ENCODE results near the gene PSD4. TPM values are rescaled to one million over a fixed set of nuclear protein-coding genes. Genes with fewer than 3 reads are reported as not detected.

The PSD4 gene
- total and polyA plus RNA-seq, 2 of the 4 experiments (the other 2 are of a cell fraction): 0.36 to 0.70 TPM

DNA sequence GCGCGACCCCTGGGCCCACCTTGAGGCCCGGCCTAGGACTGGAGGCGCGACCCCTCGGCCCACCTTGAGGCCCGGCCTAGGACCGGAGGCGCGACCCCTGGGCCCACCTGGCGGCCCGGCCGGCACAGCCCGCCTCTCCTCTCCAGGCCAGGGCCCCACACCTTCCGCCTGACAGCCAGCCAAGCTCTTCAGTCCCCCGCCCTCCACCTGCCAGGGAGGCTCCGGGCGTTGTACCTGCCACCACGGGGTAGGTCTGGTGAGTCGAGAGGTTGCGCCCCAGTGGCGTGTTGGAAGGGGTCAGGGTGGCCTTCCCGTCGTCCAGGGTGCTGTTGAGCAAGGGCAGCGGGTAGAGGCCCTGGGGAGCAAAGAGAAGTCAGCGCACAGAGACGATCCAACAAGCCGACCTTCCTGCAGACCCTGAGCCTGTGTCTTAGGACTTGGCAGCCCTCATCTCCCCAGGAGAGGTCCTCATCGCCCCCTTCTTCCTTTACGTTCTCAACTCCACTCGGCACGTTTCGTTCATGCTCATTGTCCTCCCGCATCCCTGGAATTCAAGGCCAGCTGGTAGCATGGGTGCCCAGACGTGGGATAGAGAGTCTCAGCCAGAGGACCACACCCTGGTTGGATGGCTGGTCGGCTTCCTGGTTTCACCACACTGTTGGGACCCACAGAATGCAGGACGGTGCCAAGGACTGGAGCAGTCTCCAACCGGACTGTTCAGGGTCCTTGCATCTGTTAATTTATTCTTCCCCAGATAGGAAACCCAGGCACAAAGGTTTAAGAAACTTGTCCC is 62.8 kb downstream of the PSD4 start:
- peak overlapping the region; percentile 10 for H2AFZ ChIP-seq (replicated peaks; ENCODE audit: low read length, poor library complexity)
- H3K36me3 ChIP-seq (ENCODE audit: control insufficient read depth, insufficient read depth, low read length): peaks cover 2% of the 10 kb centered on the region; the same call in 1 of the 2 replicates
- DNase-seq (no peak), ATAC-seq (ENCODE audit: low read depth) (no peak)
- 0 out of 2 replicates have a peak overlapping the region, but pooled peaks have one; percentile 14 for H3K14ac ChIP-seq (replicated peaks; ENCODE audit: low read depth, low read length)
- H3K79me1 ChIP-seq (ENCODE audit: low read depth in 1 of 2, low read length in 2 of 2): peaks cover 0 to 6% of the 10 kb centered on the region in 2 experiments; a peak in 1 of 4 replicates
- no peak overlapping the region; a peak in 1 of 4 replicates for H4K8ac ChIP-seq (ENCODE audit: low read depth in 2 of 2, low read length in 2 of 2)
- H4K91ac ChIP-seq (ENCODE audit: insufficient read depth, low read depth, low read length): 0 out of 2 replicates have a peak overlapping the region, but pooled peaks have one; percentile 11
- no peaks in the 10 kb centered on the region for H3K27me3 ChIP-seq (ENCODE audit: control insufficient read depth, insufficient read depth, low read length)
- BruUV-seq (replicated peaks): no TSS peak
- H2BK5ac ChIP-seq (ENCODE audit: low read depth, low read length, poor library complexity, severe bottlenecking): peak overlapping the region; percentile 32
- peak overlapping the region; percentile 13; the same call in 1 of the 2 replicates for H3K4me3 ChIP-seq (ENCODE audit: insufficient read depth, low read depth, low read length)
- H2BK20ac ChIP-seq (ENCODE audit: low read depth, low read length): no peak overlapping the region
- no peak overlapping the region for H2BK120ac ChIP-seq (ENCODE audit: low read depth, low read length)
- 99% methylated on average over 11 of the region's 38 CpGs; no CpG with 5 or more reads in 1 of the 2 experiments for WGBS, 2 experiments (ENCODE audit: extremely low coverage in 2 of 2, insufficient read length in 1 of 2)
- H3K4me1 ChIP-seq (ENCODE audit: control insufficient read depth, insufficient read depth, low read length): peaks cover 11% of the 10 kb centered on the region
- no peak overlapping the region for H3K56ac ChIP-seq (ENCODE audit: extremely low read depth, insufficient read depth, low read length)
- no peak overlapping the region for H3K23ac ChIP-seq (ENCODE audit: low read depth, low read length)
- no peak overlapping the region for H3K27ac ChIP-seq (ENCODE audit: insufficient read depth, low read length)
- ChIA-PET CTCF (interaction anchor here (0.9 kb wide), 1 partner anchor 33 kb away, joined by 3 read pairs; no protein-coding TSS in a partner anchor), POLR2A (ENCODE audit: unreplicated experiment) (no interaction called here)
- no peak overlapping the region for H3K9ac ChIP-seq (ENCODE audit: low read depth, low read length)
- no peaks in the 10 kb centered on the region for H3K9me3 ChIP-seq (ENCODE audit: control insufficient read depth, insufficient read depth, low read length)
- H3K9me1 ChIP-seq (ENCODE audit: insufficient read depth, low read length): peaks cover 11% of the 10 kb centered on the region
- H3K4me2 ChIP-seq (ENCODE audit: low read depth, low read length): peak overlapping the region; percentile 36
- peak overlapping the region; percentile 18; the same call in 1 of the 2 replicates for H4K5ac ChIP-seq (ENCODE audit: low read depth, low read length)
- dilution Hi-C loops (cut with HindIII; ENCODE audit: low sequenced_read_pairs, unreplicated experiment): no loop called here
- in situ Hi-C loops (cut with MboI; ENCODE audit: low sequenced_read_pairs): no loop called here
- H4K20me1 ChIP-seq (ENCODE audit: insufficient read depth, low read length): peaks cover 7% of the 10 kb centered on the region
- peak overlapping the region; percentile 66 for H2AK9ac ChIP-seq (replicated peaks; ENCODE audit: low read depth, low read length, poor library complexity)
- intact Hi-C loops (cut with micrococcal nuclease): no loop called here
- peak overlapping the region; percentile 19 for H2AK5ac ChIP-seq (ENCODE audit: low read depth, low read length)
- H2BK15ac ChIP-seq (ENCODE audit: low read depth, low read length): no peak overlapping the region; the same call in 2 of the 3 replicates
- H3K4ac ChIP-seq (ENCODE audit: low read depth, low read length): 0 out of 2 replicates have a peak overlapping the region, but pooled peaks have one; percentile 32
- no peak overlapping the region for H3K18ac ChIP-seq (ENCODE audit: low read depth, low read length)
- TF ChIP-seq MAFK (IDR thresholded peaks at IDR 0.05; ENCODE audit: low read depth, low read length) (no peak), CHD1 (IDR thresholded peaks at IDR 0.05; ENCODE audit: low read depth, low read length) (no peak), CEBPB (IDR thresholded peaks at IDR 0.05; ENCODE audit: low read depth, low read length) (no peak), NFE2L2 (IDR thresholded peaks at IDR 0.05; ENCODE audit: low read depth, low read length) (no peak), USF2 (IDR thresholded peaks at IDR 0.05; ENCODE audit: low read depth, low read length) (no peak), RCOR1 (IDR thresholded peaks at IDR 0.05; ENCODE audit: insufficient replicate concordance, low read length) (no peak), MAZ (IDR thresholded peaks at IDR 0.05; ENCODE audit: borderline replicate concordance, low read depth, low read length) (no peak), RAD21 (IDR thresholded peaks at IDR 0.05; ENCODE audit: low read length) (no peak), RFX5 (IDR thresholded peaks at IDR 0.05; ENCODE audit: low read depth, low read length) (no peak), POLR2A (IDR thresholded peaks at IDR 0.05; ENCODE audit: low read depth, low read length) (no peak), ELK1 (IDR thresholded peaks at IDR 0.05; ENCODE audit: borderline replicate concordance, low read depth, low read length) (no peak), SMC3 (IDR thresholded peaks at IDR 0.05; ENCODE audit: low read depth, low read length) (no peak), BHLHE40 (IDR thresholded peaks at IDR 0.05; ENCODE audit: low read depth, low read length) (no peak)
- TF ChIP-seq, protein P1, sequence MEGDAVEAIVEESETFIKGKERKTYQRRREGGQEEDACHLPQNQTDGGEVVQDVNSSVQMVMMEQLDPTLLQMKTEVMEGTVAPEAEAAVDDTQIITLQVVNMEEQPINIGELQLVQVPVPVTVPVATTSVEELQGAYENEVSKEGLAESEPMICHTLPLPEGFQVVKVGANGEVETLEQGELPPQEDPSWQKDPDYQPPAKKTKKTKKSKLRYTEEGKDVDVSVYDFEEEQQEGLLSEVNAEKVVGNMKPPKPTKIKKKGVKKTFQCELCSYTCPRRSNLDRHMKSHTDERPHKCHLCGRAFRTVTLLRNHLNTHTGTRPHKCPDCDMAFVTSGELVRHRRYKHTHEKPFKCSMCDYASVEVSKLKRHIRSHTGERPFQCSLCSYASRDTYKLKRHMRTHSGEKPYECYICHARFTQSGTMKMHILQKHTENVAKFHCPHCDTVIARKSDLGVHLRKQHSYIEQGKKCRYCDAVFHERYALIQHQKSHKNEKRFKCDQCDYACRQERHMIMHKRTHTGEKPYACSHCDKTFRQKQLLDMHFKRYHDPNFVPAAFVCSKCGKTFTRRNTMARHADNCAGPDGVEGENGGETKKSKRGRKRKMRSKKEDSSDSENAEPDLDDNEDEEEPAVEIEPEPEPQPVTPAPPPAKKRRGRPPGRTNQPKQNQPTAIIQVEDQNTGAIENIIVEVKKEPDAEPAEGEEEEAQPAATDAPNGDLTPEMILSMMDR (conservative IDR thresholded peaks at IDR 0.05; ENCODE audit: low read depth, low read length): no peak
